HEK293T (cell line): ENCODE data around the gene SPRED3.
"Not testable (repeated sequence)": the region's sequence is repeated elsewhere in the genome, so short reads cannot be mapped to it uniquely, and the experiment has no call there.

Experiments used
- CTCF ChIA-PET: fragments of 350-600 bp; formaldehyde crosslinking; extraction: SDS; loops from one replicate; lab custom pipeline; 2021; ENCODE audit warnings: antibody characterized with exemption, inconsistent platforms; lab: Yijun Ruan, JAX
- POLR2A ChIA-PET: fragments of 350-600 bp; formaldehyde crosslinking; extraction: SDS; loops from one replicate; lab custom pipeline; 2020; ENCODE audit warnings: antibody characterized with exemption, inconsistent platforms; lab: Yijun Ruan, JAX
- DNase-seq: peaks from one replicate; pipeline ENCODE4 v3.0.0; 2012; ENCODE audit warnings: mixed read lengths; ENCODE audit errors: extremely low spot score
- ARNT ChIP-seq: fragments of 450-650 bp; IDR thresholded peaks from 2 replicates; pipeline ENCODE4 v1.6.1; 2017; ENCODE audit warnings: mild to moderate bottlenecking
- BHLHE40 ChIP-seq: fragments of 450-650 bp; IDR thresholded peaks from 2 replicates; pipeline ENCODE4 v1.6.1; 2016; ENCODE audit warnings: mild to moderate bottlenecking, moderate library complexity, borderline replicate concordance
- CTBP1 ChIP-seq: fragments of 450-650 bp; IDR thresholded peaks from 2 replicates; pipeline ENCODE4 v1.6.1; 2016; ENCODE audit warnings: borderline replicate concordance
- ELF4 ChIP-seq: fragments of 450-650 bp; IDR thresholded peaks from 2 replicates; pipeline ENCODE4 v1.6.1; 2017; ENCODE audit warnings: antibody characterized with exemption
- FOXA1 ChIP-seq: fragments of 450-650 bp; IDR thresholded peaks from 2 replicates; pipeline ENCODE4 v1.6.1; 2016; ENCODE audit warnings: mild to moderate bottlenecking
- FOXK2 ChIP-seq: fragments of 450-650 bp; IDR thresholded peaks from 2 replicates; pipeline ENCODE4 v1.6.1; 2016; ENCODE audit warnings: mild to moderate bottlenecking
- FOXM1 ChIP-seq: fragments of 450-650 bp; IDR thresholded peaks from 2 replicates; pipeline ENCODE4 v1.6.1; 2017; ENCODE audit warnings: mild to moderate bottlenecking, borderline replicate concordance
- HDGF ChIP-seq: fragments of 450-650 bp; IDR thresholded peaks from 2 replicates; pipeline ENCODE4 v1.6.1; 2017; ENCODE audit warnings: antibody characterized with exemption, borderline replicate concordance
- L3MBTL2 ChIP-seq: fragments of 450-650 bp; conservative IDR thresholded peaks from 2 replicates; pipeline ENCODE4 v1.6.1; 2016; ENCODE audit warnings: mild to moderate bottlenecking
- LEF1 ChIP-seq: fragments of 450-650 bp; IDR thresholded peaks from 2 replicates; pipeline ENCODE4 v1.6.1; 2017; ENCODE audit warnings: mild to moderate bottlenecking, borderline replicate concordance
- NFRKB ChIP-seq: fragments of 450-650 bp; IDR thresholded peaks from 2 replicates; pipeline ENCODE4 v1.6.1; 2016; ENCODE audit warnings: mild to moderate bottlenecking, moderate library complexity
- SP1 ChIP-seq: fragments of 450-650 bp; IDR thresholded peaks from 2 replicates; pipeline ENCODE4 v1.6.1; 2017
- SUZ12 ChIP-seq: fragments of 450-650 bp; IDR thresholded peaks from 2 replicates; pipeline ENCODE4 v1.6.1; 2016; ENCODE audit warnings: mild to moderate bottlenecking
- TARDBP ChIP-seq: fragments of 450-650 bp; IDR thresholded peaks from 2 replicates; pipeline ENCODE4 v1.6.1; 2016
- ZNF384 ChIP-seq: fragments of 450-650 bp; IDR thresholded peaks from 2 replicates; pipeline ENCODE4 v1.6.1; 2016
- TF ChIP-seq, protein P1 (sequence below): fragments of 450-650 bp; IDR thresholded peaks from 2 replicates; pipeline ENCODE4 v1.6.1; 2016

Gene SPRED3

DNA sequence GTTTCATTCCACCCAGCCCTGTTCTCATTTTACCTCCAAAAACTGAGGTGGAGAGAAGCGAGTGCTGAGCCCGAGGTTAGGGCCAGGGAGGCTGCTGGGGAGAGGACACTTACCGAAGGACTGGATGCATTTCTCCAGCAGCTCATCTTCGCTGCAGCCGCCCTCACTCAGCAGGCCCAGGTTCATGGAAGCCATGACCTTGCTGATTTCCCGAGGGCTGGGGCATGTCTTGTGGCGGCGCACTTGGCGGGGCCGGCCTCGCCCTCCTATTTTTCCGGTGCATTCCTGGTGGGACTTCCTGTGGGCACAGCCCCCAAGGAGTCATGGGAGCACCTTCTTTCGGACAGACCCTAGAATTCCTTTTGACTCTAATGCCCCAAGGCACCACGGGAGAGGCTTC, 33.4 kb downstream of the SPRED3 start:
- TF ChIP-seq SP1: no peak
- ChIA-PET CTCF (no interaction called here), POLR2A (no interaction called here)
- no peak for DNase-seq

GRCh38 chr19:38422438-38422837, 33.9 kb downstream of the SPRED3 start:
- CTCF ChIA-PET: no interaction called here
- TF ChIP-seq LEF1: no peak
- no peak for TF ChIP-seq NFRKB
- TF ChIP-seq TARDBP: no peak
- POLR2A ChIA-PET: no interaction called here
- DNase-seq: no peak

GRCh38 chr19:38424272-38424671, 35.8 kb downstream of the SPRED3 start:
- ChIA-PET POLR2A (no interaction called here), CTCF (no interaction called here)
- DNase-seq: no peak
- TF ChIP-seq FOXM1 (no peak), CTBP1 (no peak), SUZ12 (no peak), FOXA1 (no peak), L3MBTL2 (no peak), LEF1 (no peak), ZNF384 (no peak), BHLHE40 (no peak), ARNT (no peak), NFRKB (no peak), TARDBP (no peak), HDGF (no peak), FOXK2 (no peak), SP1 (no peak), ELF4 (no peak)
- TF ChIP-seq, protein P1, sequence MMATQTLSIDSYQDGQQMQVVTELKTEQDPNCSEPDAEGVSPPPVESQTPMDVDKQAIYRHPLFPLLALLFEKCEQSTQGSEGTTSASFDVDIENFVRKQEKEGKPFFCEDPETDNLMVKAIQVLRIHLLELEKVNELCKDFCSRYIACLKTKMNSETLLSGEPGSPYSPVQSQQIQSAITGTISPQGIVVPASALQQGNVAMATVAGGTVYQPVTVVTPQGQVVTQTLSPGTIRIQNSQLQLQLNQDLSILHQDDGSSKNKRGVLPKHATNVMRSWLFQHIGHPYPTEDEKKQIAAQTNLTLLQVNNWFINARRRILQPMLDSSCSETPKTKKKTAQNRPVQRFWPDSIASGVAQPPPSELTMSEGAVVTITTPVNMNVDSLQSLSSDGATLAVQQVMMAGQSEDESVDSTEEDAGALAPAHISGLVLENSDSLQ: no peak

DNA sequence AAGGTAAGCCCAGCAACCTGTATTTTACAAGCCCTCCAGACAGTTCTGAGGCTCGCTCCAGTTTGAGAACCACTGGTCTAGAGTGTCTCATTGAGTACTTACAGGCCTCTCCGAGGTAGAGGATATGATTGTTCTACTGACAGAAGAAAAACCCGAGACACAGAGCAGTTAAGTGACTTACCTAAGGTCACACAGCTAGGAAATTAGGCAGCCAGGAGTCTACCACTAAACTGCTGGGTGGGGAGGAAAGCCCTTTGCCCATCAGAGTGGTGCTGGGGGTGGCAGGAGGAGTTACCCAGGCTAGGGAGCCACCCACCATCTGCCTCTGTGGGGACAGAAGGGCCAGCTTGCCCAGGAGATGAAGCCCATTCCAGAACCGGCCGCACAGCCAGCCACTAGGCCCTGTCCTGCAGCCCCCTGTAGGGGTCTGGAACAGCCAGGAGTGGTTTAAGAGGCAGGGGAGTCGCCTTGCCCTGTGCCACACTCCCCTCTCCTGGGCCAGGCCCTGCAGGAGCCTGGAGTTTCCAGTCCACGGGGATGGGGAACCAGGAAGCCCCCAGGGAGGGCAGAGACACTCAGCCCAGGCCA, 36.8 kb downstream of the SPRED3 start:
- no peak for DNase-seq
- POLR2A ChIA-PET: interaction anchor here (1.5 kb wide), 1 partner anchor 10 kb away, joined by 4 read pairs; no protein-coding TSS in a partner anchor
- CTCF ChIA-PET: no interaction called here
- TF ChIP-seq SUZ12 (no peak), FOXA1 (no peak), TARDBP (no peak), BHLHE40 (no peak), HDGF (no peak), LEF1 (no peak), FOXK2 (no peak), SP1 (no peak), L3MBTL2 (no peak), ARNT (no peak), ZNF384 (no peak), NFRKB (no peak)
- TF ChIP-seq, protein P1: no peak

GRCh38 chr19:38425810-38426466, 37.4 kb downstream of the SPRED3 start, which contains the start of gene RASGRP4:
Gene RASGRP4, minus strand, starts transcription at chr19:38426219. Its CDS starts 128 bp downstream, at chr19:38426091.
- no peak for TF ChIP-seq ELF4
- no peak for TF ChIP-seq ARNT
- TF ChIP-seq NFRKB: no peak
- TF ChIP-seq FOXA1: no peak
- TF ChIP-seq FOXM1: no peak
- no peak for TF ChIP-seq ZNF384
- TF ChIP-seq SP1: no peak
- CTCF ChIA-PET: no interaction called here
- no peak for DNase-seq
- POLR2A ChIA-PET: interaction anchor here (0.6 to 1.5 kb wide), 2 partner anchors 9 kb away, joined by 4 read pairs; no protein-coding TSS in a partner anchor

- POLR2A ChIA-PET: interaction anchor here (0.6 kb wide), 1 partner anchor 1914 kb away, joined by 3 read pairs; no protein-coding TSS in a partner anchor
- DNase-seq, CTCF ChIA-PET: not testable (repeated sequence)
Observed at GRCh38 chr19:38427035-38427677, 38.7 kb downstream of the SPRED3 start.

- CTCF ChIA-PET: no interaction called here
- no peak for DNase-seq
- TF ChIP-seq BHLHE40 (no peak), FOXA1 (no peak), ELF4 (no peak)
- TF ChIP-seq, protein P1: no peak
- POLR2A ChIA-PET: no interaction called here
Observed at GRCh38 chr19:38429055-38429810, 40.7 kb downstream of the SPRED3 start.
